IMR-90 (cell line): ENCODE results near the gene FBXL14.

ENCODE experiments used
- CHD1 ChIP-seq: IDR thresholded peaks from 2 replicates; pipeline ENCODE4 v1.6.1; 2012; ENCODE audit warnings: low read depth, low read length, improper control_type of control experiment
- POLR2A ChIP-seq: IDR thresholded peaks from 2 replicates; pipeline ENCODE4 v1.6.1; 2012; ENCODE audit warnings: mild to moderate bottlenecking, low read depth, low read length
- SMC3 ChIP-seq: fragments of 150-350 bp; IDR thresholded peaks from 2 replicates; pipeline ENCODE4 v1.6.1; 2016; ENCODE audit warnings: low read depth, mild to moderate bottlenecking, antibody characterized with exemption, low read length, moderate library complexity

GRCh38 chr12:1619159-1619558 lies 24.8 kb upstream of the FBXL14 start:
- TF ChIP-seq SMC3 (no peak), CHD1 (no peak), POLR2A (no peak)
